Naive thymus-derived CD8-positive, alpha-beta T cell (primary cell): ENCODE data around the gene FAM89A. TPM values are rescaled to one million over a fixed set of nuclear protein-coding genes. Genes with fewer than 3 reads are reported as not detected.
"Not testable (repeated sequence)": the region's sequence is repeated elsewhere in the genome, so short reads cannot be mapped to it uniquely, and the experiment has no call there.

Experiments
- ATAC-seq, 2 donors: fragments of 150-1000 bp; cut with Tn5 transposase in 1 of 2; sonication (Bioruptor Pico), chemical (Tn5 transposase) in 1 of 2; 1 replicate in 1 of 2; 2 replicates in 1 of 2; pipeline ENCODE4 v1.10.0; 2021; ENCODE audit warnings: mild to moderate bottlenecking in 2 of 2, moderate library complexity in 2 of 2
- POLR2A ChIA-PET: fragments of 350-600 bp; sonication (Branson Sonifier 250); formaldehyde crosslinking; loops from one replicate; lab custom pipeline; 2021; ENCODE audit warnings: antibody characterized with exemption; lab: Charles Lee
- DNase-seq, 10 donors: peaks; one replicate each; pipeline versions ENCODE4 v3.0.0 to v3.0.0-alpha.2; 2020 to 2022
- H3K27ac Mint-ChIP-seq, 10 donors: one replicate each; pipeline ENCODE4 v1.8.0; 2020 to 2022; ENCODE audit warnings: mild to moderate bottlenecking in 10 of 10, mixed read lengths in 10 of 10, moderate library complexity in 4 of 10, inconsistent platforms in 1 of 10
- H3K27me3 Mint-ChIP-seq, 5 donors: one replicate each; pipeline ENCODE4 v1.8.0; 2021 to 2022; ENCODE audit warnings: mixed read lengths in 5 of 5
- H3K36me3 Mint-ChIP-seq, 3 donors: one replicate each; pipeline ENCODE4 v1.8.0; 2020 to 2022; ENCODE audit warnings: mixed read lengths in 3 of 3, mild to moderate bottlenecking in 2 of 3, inconsistent platforms in 1 of 3
- H3K4me1 Mint-ChIP-seq, 4 donors: one replicate each; pipeline ENCODE4 v1.8.0; 2021 to 2022; ENCODE audit warnings: mixed read lengths in 4 of 4
- H3K4me3 Mint-ChIP-seq, 10 donors: one replicate each; pipeline ENCODE4 v1.8.0; 2020 to 2022; ENCODE audit warnings: mild to moderate bottlenecking in 10 of 10, mixed read lengths in 10 of 10, moderate library complexity in 6 of 10, inconsistent platforms in 1 of 10
- H3K9me3 Mint-ChIP-seq, 9 donors: one replicate each; pipeline ENCODE4 v1.8.0; 2020 to 2022; ENCODE audit warnings: mixed read lengths in 9 of 9, mild to moderate bottlenecking in 3 of 9, inconsistent platforms in 1 of 9, moderate library complexity in 1 of 9
- polyA plus RNA-seq, 3 donors: library from polyadenylated mRNA; unstranded; fragments of 300-500 nt; fragmentation: Illumina TruSeq; gene quantifications; one replicate each; pipeline ENCODE4 v1.2.3, GENCODE V29; 2021
- total RNA-seq, 8 experiments: library from RNA in 2 of 8; stranded (reverse) in 2 of 8; gene quantifications; one replicate each; pipeline ENCODE4 v1.2.3 and lab custom pipeline; 2021 to 2026

The FAM89A gene
- total and polyA plus RNA-seq, 5 experiments from 2014 or later: 7.4 to 11.1 (median 9.3) TPM

GRCh38 chr1:231023150-231023549, 16.9 kb downstream of the FAM89A start:
- H3K27me3 Mint-ChIP-seq: peaks cover 0 to 3% (median 0%) of the 10 kb centered on the region in 5 donors
- no peaks in the 10 kb centered on the region for H3K9me3 Mint-ChIP-seq
- H3K27ac Mint-ChIP-seq: peak overlapping the region in 1 of 10 donors; percentile 90
- H3K4me3 Mint-ChIP-seq: no peak overlapping the region
- H3K4me1 Mint-ChIP-seq: peaks cover 7 to 18% (median 15%) of the 10 kb centered on the region in 4 donors
- DNase-seq: no peak
- POLR2A ChIA-PET: no interaction called here
- no peak for ATAC-seq
- H3K36me3 Mint-ChIP-seq: peaks cover 0 to 21% (median 4%) of the 10 kb centered on the region in 3 donors

- H3K4me3 Mint-ChIP-seq, H3K9me3 Mint-ChIP-seq, H3K27me3 Mint-ChIP-seq, POLR2A ChIA-PET, ATAC-seq, DNase-seq: not testable (repeated sequence)
- H3K27ac Mint-ChIP-seq: peak overlapping the region in 2 of 10 donors; percentile 43 to 90
- H3K4me1 Mint-ChIP-seq: peaks cover 7 to 15% (median 11%) of the 10 kb centered on the region in 4 donors
- H3K36me3 Mint-ChIP-seq: peaks cover 0 to 25% (median 4%) of the 10 kb centered on the region in 3 donors
Observed at GRCh38 chr1:231022543-231022942, 17.5 kb downstream of the FAM89A start.

GRCh38 chr1:231021540-231022031, 18.5 kb downstream of the FAM89A start:
- POLR2A ChIA-PET: no interaction called here
- H3K36me3 Mint-ChIP-seq: peaks cover 0 to 28% (median 4%) of the 10 kb centered on the region in 3 donors

GRCh38 chr1:231020816-231021215, 19.2 kb downstream of the FAM89A start:
- H3K27ac Mint-ChIP-seq: peak overlapping the region in 4 of 10 donors; percentile 68 to 83 (median 74)

More at GRCh38 chr1:231021540-231022031, 18.5 kb downstream of the FAM89A start:
- Mint-ChIP-seq H3K4me3 (no peak overlapping the region), H3K4me1 (peaks cover 5 to 16% (median 8%) of the 10 kb centered on the region in 4 donors), H3K27me3 (no peaks in the 10 kb centered on the region), H3K27ac (peak overlapping the region in 1 of 10 donors; percentile 83), H3K9me3 (no peaks in the 10 kb centered on the region)
- DNase-seq (no peak), ATAC-seq (no peak)

GRCh38 chr1:231020139-231020601, 19.9 kb downstream of the FAM89A start:
- DNase-seq: no peak

More at GRCh38 chr1:231020816-231021215, 19.2 kb downstream of the FAM89A start:
- Mint-ChIP-seq H3K27me3 (no peaks in the 10 kb centered on the region), H3K36me3 (peaks cover 0 to 27% (median 4%) of the 10 kb centered on the region in 3 donors), H3K9me3 (no peaks in the 10 kb centered on the region), H3K4me1 (peaks cover 1 to 13% (median 8%) of the 10 kb centered on the region in 4 donors), H3K4me3 (peak overlapping the region in 2 of 10 donors; percentile 33 to 73)
- no peak for DNase-seq
- POLR2A ChIA-PET: no interaction called here
- no peak for ATAC-seq

GRCh38 chr1:231019711-231020110, 20.3 kb downstream of the FAM89A start:
- peaks cover 0 to 22% (median 4%) of the 10 kb centered on the region in 3 donors for H3K36me3 Mint-ChIP-seq
- no peaks in the 10 kb centered on the region for H3K9me3 Mint-ChIP-seq
- H3K4me1 Mint-ChIP-seq: peaks cover 0 to 13% (median 8%) of the 10 kb centered on the region in 4 donors
- POLR2A ChIA-PET: interaction anchor here (0.7 kb wide), 2 partner anchors 43 to 1657 kb away, joined by 3 read pairs; no protein-coding TSS in a partner anchor
- no peaks in the 10 kb centered on the region for H3K27me3 Mint-ChIP-seq
- H3K27ac Mint-ChIP-seq: peak overlapping the region in 2 of 10 donors; percentile 3 to 62
- ATAC-seq (no peak), DNase-seq (no peak)
- peak overlapping the region in 4 of 10 donors; percentile 73 to 85 (median 80) for H3K4me3 Mint-ChIP-seq

More at GRCh38 chr1:231020139-231020601, 19.9 kb downstream of the FAM89A start:
- POLR2A ChIA-PET: no interaction called here
- peak overlapping the region in 8 of 10 donors; percentile 29 to 85 (median 72) for H3K4me3 Mint-ChIP-seq
- ATAC-seq: peak in 1 of 2 donors; percentile 37
- peak overlapping the region in 6 of 10 donors; percentile 30 to 83 (median 71) for H3K27ac Mint-ChIP-seq
- peaks cover 0 to 13% (median 8%) of the 10 kb centered on the region in 4 donors for H3K4me1 Mint-ChIP-seq
- H3K36me3 Mint-ChIP-seq: peaks cover 0 to 22% (median 4%) of the 10 kb centered on the region in 3 donors
- H3K27me3 Mint-ChIP-seq: no peaks in the 10 kb centered on the region
- no peaks in the 10 kb centered on the region for H3K9me3 Mint-ChIP-seq

GRCh38 chr1:231016966-231017365, 23.1 kb downstream of the FAM89A start:
- Mint-ChIP-seq H3K36me3 (peaks cover 0 to 22% (median 4%) of the 10 kb centered on the region in 3 donors), H3K4me1 (peaks cover 0 to 12% (median 8%) of the 10 kb centered on the region in 4 donors), H3K9me3 (no peaks in the 10 kb centered on the region), H3K4me3 (no peak overlapping the region), H3K27ac (peak overlapping the region in 1 of 10 donors; percentile 34), H3K27me3 (no peaks in the 10 kb centered on the region)
- no peak for DNase-seq
- POLR2A ChIA-PET: no interaction called here
- no peak for ATAC-seq

- POLR2A ChIA-PET: no interaction called here
- H3K27me3 Mint-ChIP-seq: no peaks in the 10 kb centered on the region
Observed at GRCh38 chr1:231016234-231016633, 23.8 kb downstream of the FAM89A start.

GRCh38 chr1:231013391-231014015, 26.6 kb downstream of the FAM89A start:
- POLR2A ChIA-PET: no interaction called here
- Mint-ChIP-seq H3K27ac (no peak overlapping the region), H3K27me3 (no peaks in the 10 kb centered on the region), H3K36me3 (peaks cover 0 to 10% (median 1%) of the 10 kb centered on the region in 3 donors), H3K4me3 (no peak overlapping the region), H3K9me3 (no peaks in the 10 kb centered on the region), H3K4me1 (peaks cover 0 to 2% (median 0%) of the 10 kb centered on the region in 4 donors)
- ATAC-seq (no peak), DNase-seq (no peak)

More at GRCh38 chr1:231016234-231016633, 23.8 kb downstream of the FAM89A start:
- ATAC-seq (no peak), DNase-seq (no peak)
- no peak overlapping the region for H3K4me3 Mint-ChIP-seq
- H3K36me3 Mint-ChIP-seq: peaks cover 0 to 22% (median 4%) of the 10 kb centered on the region in 3 donors
- H3K27ac Mint-ChIP-seq: no peak overlapping the region
- no peaks in the 10 kb centered on the region for H3K9me3 Mint-ChIP-seq
- peaks cover 0 to 11% (median 8%) of the 10 kb centered on the region in 4 donors for H3K4me1 Mint-ChIP-seq

GRCh38 chr1:231011963-231012362, 28.1 kb downstream of the FAM89A start:
- no peak overlapping the region for H3K4me3 Mint-ChIP-seq
- H3K27ac Mint-ChIP-seq: no peak overlapping the region
- DNase-seq (no peak), ATAC-seq (no peak)
- peaks cover 3 to 6% (median 6%) of the 10 kb centered on the region in 3 donors for H3K36me3 Mint-ChIP-seq
- H3K4me1 Mint-ChIP-seq: peaks cover 0 to 1% (median 0%) of the 10 kb centered on the region in 4 donors
- no peaks in the 10 kb centered on the region for H3K27me3 Mint-ChIP-seq
- POLR2A ChIA-PET: no interaction called here
- H3K9me3 Mint-ChIP-seq: peaks cover 0 to 10% (median 8%) of the 10 kb centered on the region in 9 donors

- H3K27me3 Mint-ChIP-seq: no peaks in the 10 kb centered on the region
- POLR2A ChIA-PET: no interaction called here
- peaks cover 3 to 12% (median 12%) of the 10 kb centered on the region in 3 donors for H3K36me3 Mint-ChIP-seq
- ATAC-seq (no peak), DNase-seq (no peak)
- H3K27ac Mint-ChIP-seq: no peak overlapping the region
- no peaks in the 10 kb centered on the region for H3K4me1 Mint-ChIP-seq
- no peak overlapping the region for H3K4me3 Mint-ChIP-seq
- peaks cover under 1 to 16% (median 14%) of the 10 kb centered on the region in 9 donors for H3K9me3 Mint-ChIP-seq
Observed at GRCh38 chr1:231011360-231011759, 28.7 kb downstream of the FAM89A start.

GRCh38 chr1:231007535-231007934, 32.5 kb downstream of the FAM89A start:
- DNase-seq, POLR2A ChIA-PET, H3K4me1 Mint-ChIP-seq, H3K4me3 Mint-ChIP-seq, H3K27ac Mint-ChIP-seq, H3K27me3 Mint-ChIP-seq, ATAC-seq: not testable (repeated sequence)
- peaks cover 15 to 54% (median 47%) of the 10 kb centered on the region in 9 donors for H3K9me3 Mint-ChIP-seq
- H3K36me3 Mint-ChIP-seq: peaks cover 14 to 44% (median 40%) of the 10 kb centered on the region in 3 donors
